Measurements from ENCODE around the gene HSPA4L.
A peak's percentile ranks its signal among the peaks of the same experiment; 100 is the strongest.

HSPA4L gene

GRCh38 chr4:127856813-127857447 lies 74.8 kb downstream of the HSPA4L start:
- Histone ChIP-seq H3K27me3 (ENCODE audit: insufficient read depth, low read length) (no peaks in the 10 kb centered on the region), H3K36me3 (ENCODE audit: insufficient read depth, low read length) (no peaks in the 10 kb centered on the region), H3K4me1 (ENCODE audit: insufficient read depth, low read length) (no peaks in the 10 kb centered on the region), H2AFZ (ENCODE audit: low read depth, low read length) (no peak overlapping the region), H3K4me3 (ENCODE audit: low read length) (no peak overlapping the region), H3K9me3 (ENCODE audit: low read length) (peaks cover 6% of the 10 kb centered on the region)

- Histone ChIP-seq H3K4me3 (ENCODE audit: low read length) (no peak overlapping the region), H3K27me3 (ENCODE audit: insufficient read depth, low read length) (no peaks in the 10 kb centered on the region), H2AFZ (ENCODE audit: low read depth, low read length) (no peak overlapping the region), H3K9me3 (ENCODE audit: low read length) (peaks cover 6% of the 10 kb centered on the region), H3K4me1 (ENCODE audit: insufficient read depth, low read length) (no peaks in the 10 kb centered on the region), H3K36me3 (ENCODE audit: insufficient read depth, low read length) (no peaks in the 10 kb centered on the region)
These were observed 75.5 kb downstream of the HSPA4L start for GRCh38 chr4:127857641-127858040.

DNA sequence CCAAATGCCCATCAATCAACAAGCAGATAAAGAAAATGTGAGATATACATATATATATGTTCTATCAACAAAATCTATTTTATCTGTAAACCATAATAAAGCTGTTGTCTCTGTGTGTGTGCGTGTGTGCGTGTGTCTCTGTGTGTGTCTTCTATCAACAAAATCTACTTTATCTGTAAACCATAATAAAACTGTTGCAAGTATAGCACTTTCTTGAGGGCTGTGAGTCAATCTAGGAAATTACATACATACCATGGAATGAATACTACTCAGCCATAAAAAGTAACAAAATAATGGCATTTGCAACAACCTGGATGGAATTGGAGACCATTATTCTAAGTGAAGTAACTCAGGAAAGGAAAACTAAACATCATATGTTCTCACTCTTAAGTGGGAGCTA lies 86.1 kb downstream of the HSPA4L start:
- Histone ChIP-seq H2AFZ (ENCODE audit: low read depth, low read length) (no peak overlapping the region), H3K9me3 (ENCODE audit: low read length) (peaks cover 3% of the 10 kb centered on the region), H3K36me3 (ENCODE audit: insufficient read depth, low read length) (no peaks in the 10 kb centered on the region), H3K4me3 (ENCODE audit: low read length) (no peak overlapping the region), H3K4me1 (ENCODE audit: insufficient read depth, low read length) (peaks cover 9% of the 10 kb centered on the region), H3K27me3 (ENCODE audit: insufficient read depth, low read length) (no peaks in the 10 kb centered on the region)

- H3K4me3 ChIP-seq (ENCODE audit: low read length): no peak overlapping the region
- H3K9me3 ChIP-seq (ENCODE audit: low read length): peaks cover 3% of the 10 kb centered on the region
- no peak overlapping the region for H2AFZ ChIP-seq (ENCODE audit: low read depth, low read length)
- no peaks in the 10 kb centered on the region for H3K27me3 ChIP-seq (ENCODE audit: insufficient read depth, low read length)
- H3K4me1 ChIP-seq (ENCODE audit: insufficient read depth, low read length): peaks cover 9% of the 10 kb centered on the region
- no peaks in the 10 kb centered on the region for H3K36me3 ChIP-seq (ENCODE audit: insufficient read depth, low read length)
These were observed 88.2 kb downstream of the HSPA4L start for GRCh38 chr4:127870281-127870680.

DNA sequence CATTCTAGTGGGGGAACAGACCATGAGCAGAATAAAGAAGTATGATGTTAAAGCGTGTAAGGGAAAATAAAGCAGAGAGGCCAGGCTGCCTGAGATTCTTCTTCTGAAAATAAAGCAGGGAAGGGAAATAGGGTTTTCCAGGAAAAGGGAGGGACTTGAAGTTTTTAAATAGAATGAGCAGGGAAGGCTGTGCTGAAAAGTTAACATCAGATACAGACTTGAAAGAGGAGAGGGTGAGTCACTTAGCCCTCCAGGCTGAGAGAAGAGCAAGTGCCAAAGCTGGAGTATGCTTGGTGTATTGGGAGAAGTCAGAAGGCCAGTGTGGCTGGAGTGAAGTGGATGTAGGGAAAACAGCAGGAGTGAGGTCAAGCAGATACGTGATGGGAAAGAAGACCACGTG lies 88.6 kb downstream of the HSPA4L start:
- H3K4me1 ChIP-seq (ENCODE audit: insufficient read depth, low read length): peaks cover 9% of the 10 kb centered on the region
- peaks cover 2% of the 10 kb centered on the region for H3K36me3 ChIP-seq (ENCODE audit: insufficient read depth, low read length)
- H3K4me3 ChIP-seq (ENCODE audit: low read length): no peak overlapping the region
- no peak overlapping the region for H2AFZ ChIP-seq (ENCODE audit: low read depth, low read length)
- peaks cover 3% of the 10 kb centered on the region for H3K9me3 ChIP-seq (ENCODE audit: low read length)
- no peaks in the 10 kb centered on the region for H3K27me3 ChIP-seq (ENCODE audit: insufficient read depth, low read length)

DNA sequence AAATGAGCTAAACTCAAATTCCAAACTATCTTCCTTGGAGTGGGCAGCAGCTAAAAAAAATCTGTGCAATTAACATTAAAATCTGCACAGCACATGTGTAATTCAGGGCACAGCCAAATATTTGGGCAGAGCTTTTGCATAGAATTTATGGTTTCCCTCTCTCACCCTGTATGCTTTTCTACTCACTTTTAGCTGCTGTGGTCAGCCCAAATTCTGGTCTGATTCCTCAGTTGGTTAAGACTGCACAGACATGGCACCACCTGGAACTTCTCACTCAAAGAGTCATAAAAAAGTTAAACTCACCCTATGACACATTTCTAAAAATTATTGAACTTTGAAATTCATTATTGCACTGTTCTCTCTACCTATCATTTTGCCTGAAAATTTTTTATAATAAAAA lies 93.7 kb downstream of the HSPA4L start:
- no peak overlapping the region for H3K4me3 ChIP-seq (ENCODE audit: low read length)
- peaks cover 10% of the 10 kb centered on the region for H3K4me1 ChIP-seq (ENCODE audit: insufficient read depth, low read length)

DNA sequence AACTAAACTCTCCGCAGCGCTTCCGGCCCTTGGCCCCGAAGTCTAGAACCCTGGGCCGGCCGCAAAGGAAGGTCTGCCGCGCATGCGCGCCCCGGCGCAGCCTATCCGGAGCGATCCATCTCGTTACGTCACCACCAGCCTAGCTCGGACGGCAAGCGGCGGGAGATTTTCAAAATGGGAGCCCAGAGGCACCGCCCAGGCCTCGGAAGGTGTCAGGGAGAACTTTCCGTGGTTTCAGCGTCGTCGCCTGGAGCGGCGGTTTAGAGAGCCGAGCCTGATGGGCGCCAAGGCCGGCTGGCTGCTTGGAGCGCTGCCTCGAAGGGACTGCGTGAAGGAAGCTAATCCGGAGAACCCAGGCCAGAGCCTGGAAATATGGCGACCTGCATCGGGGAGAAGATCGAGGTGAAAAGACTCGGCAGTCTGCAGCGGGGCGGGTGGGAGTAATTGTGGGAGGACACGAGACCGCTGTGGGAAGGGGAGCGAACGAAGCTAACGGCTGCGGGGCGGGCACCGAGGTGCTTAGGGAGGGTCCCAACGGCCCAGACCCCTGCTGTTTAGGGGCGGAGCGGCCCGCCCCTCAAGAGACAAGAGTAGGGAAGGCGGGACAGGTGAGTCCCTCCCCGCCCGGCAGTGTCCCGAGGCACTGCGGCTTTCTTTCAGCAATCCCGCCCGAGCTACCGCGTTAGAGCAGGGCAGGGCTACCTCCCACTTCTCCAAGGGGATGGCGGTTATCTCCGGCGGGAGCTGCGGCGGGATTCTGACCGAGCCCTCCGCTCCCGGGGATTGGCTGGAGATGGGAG lies 98.8 kb downstream of the HSPA4L start, which contains the start of gene PLK4:
TSS of gene PLK4 (plus strand) at position 131 of the 800 bp plus-strand sequence. CDS start at position 373, 242 bp downstream.
- peak within 1 kb of the TSS; percentile 83 for H3K4me3 ChIP-seq (ENCODE audit: low read length)
- no peaks in the 10 kb centered on the region for H3K9me3 ChIP-seq (ENCODE audit: low read length)
- peak within 1 kb of the TSS; percentile 92 for H2AFZ ChIP-seq (ENCODE audit: low read depth, low read length)
- peaks cover 29% of the 10 kb centered on the region for H3K36me3 ChIP-seq (ENCODE audit: insufficient read depth, low read length)
- peaks cover 10% of the 10 kb centered on the region for H3K4me1 ChIP-seq (ENCODE audit: insufficient read depth, low read length)
- H3K27me3 ChIP-seq (ENCODE audit: insufficient read depth, low read length): no peaks in the 10 kb centered on the region

More for the DNA sequence above, 93.7 kb downstream of the HSPA4L start:
- H3K9me3 ChIP-seq (ENCODE audit: low read length): peaks cover 3% of the 10 kb centered on the region
- no peak overlapping the region for H2AFZ ChIP-seq (ENCODE audit: low read depth, low read length)
- H3K36me3 ChIP-seq (ENCODE audit: insufficient read depth, low read length): peaks cover 3% of the 10 kb centered on the region
- H3K27me3 ChIP-seq (ENCODE audit: insufficient read depth, low read length): no peaks in the 10 kb centered on the region

GRCh38 chr4:127881563-127881864 lies 99.4 kb downstream of the HSPA4L start:
- Histone ChIP-seq H3K4me1 (ENCODE audit: insufficient read depth, low read length) (peaks cover 10% of the 10 kb centered on the region), H3K36me3 (ENCODE audit: insufficient read depth, low read length) (peaks cover 35% of the 10 kb centered on the region), H3K9me3 (ENCODE audit: low read length) (no peaks in the 10 kb centered on the region), H2AFZ (ENCODE audit: low read depth, low read length) (peak overlapping the region; percentile 92), H3K4me3 (ENCODE audit: low read length) (peak overlapping the region; percentile 83), H3K27me3 (ENCODE audit: insufficient read depth, low read length) (no peaks in the 10 kb centered on the region)

GRCh38 chr4:127888559-127888958 lies 106.4 kb downstream of the HSPA4L start:
- peaks cover 84% of the 10 kb centered on the region for H3K36me3 ChIP-seq (ENCODE audit: insufficient read depth, low read length)
- H3K9me3 ChIP-seq (ENCODE audit: low read length): no peaks in the 10 kb centered on the region
- no peak overlapping the region for H2AFZ ChIP-seq (ENCODE audit: low read depth, low read length)

DNA sequence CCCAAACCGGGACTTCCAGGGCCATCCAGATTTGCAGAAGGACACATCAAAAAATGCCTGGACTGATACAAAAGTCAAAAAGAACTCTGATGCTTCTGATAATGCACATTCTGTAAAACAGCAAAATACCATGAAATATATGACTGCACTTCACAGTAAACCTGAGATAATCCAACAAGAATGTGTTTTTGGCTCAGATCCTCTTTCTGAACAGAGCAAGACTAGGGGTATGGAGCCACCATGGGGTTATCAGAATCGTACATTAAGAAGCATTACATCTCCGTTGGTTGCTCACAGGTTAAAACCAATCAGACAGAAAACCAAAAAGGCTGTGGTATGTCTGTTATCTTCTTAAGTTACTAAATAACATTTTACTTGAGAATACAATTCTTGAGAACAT lies 107.8 kb downstream of the HSPA4L start:
- no peaks in the 10 kb centered on the region for H3K4me1 ChIP-seq (ENCODE audit: insufficient read depth, low read length)

More at GRCh38 chr4:127888559-127888958, 106.4 kb downstream of the HSPA4L start:
- Histone ChIP-seq H3K4me3 (ENCODE audit: low read length) (no peak overlapping the region), H3K27me3 (ENCODE audit: insufficient read depth, low read length) (no peaks in the 10 kb centered on the region), H3K4me1 (ENCODE audit: insufficient read depth, low read length) (no peaks in the 10 kb centered on the region)

More for the DNA sequence above, 107.8 kb downstream of the HSPA4L start:
- H3K9me3 ChIP-seq (ENCODE audit: low read length): no peaks in the 10 kb centered on the region
- H3K27me3 ChIP-seq (ENCODE audit: insufficient read depth, low read length): no peaks in the 10 kb centered on the region
- peaks cover 80% of the 10 kb centered on the region for H3K36me3 ChIP-seq (ENCODE audit: insufficient read depth, low read length)
- H3K4me3 ChIP-seq (ENCODE audit: low read length): no peak overlapping the region
- H2AFZ ChIP-seq (ENCODE audit: low read depth, low read length): no peak overlapping the region
